ENCODE measurements around the gene ITGBL1.

GRCh38 chr13:101473458-101473857 is 21.0 kb downstream of the ITGBL1 start:
- TF ChIP-seq POLR2A (IDR thresholded peaks at IDR 0.05; ENCODE audit: low read length) = no peak
- TF ChIP-seq GATA1 (IDR thresholded peaks at IDR 0.05; ENCODE audit: low read depth, low read length) = no peak

Measured in erythroblast (primary cell).